Keratinocyte (primary cell): ENCODE measurements around the gene NCAPD3. TPM values are rescaled to one million over a fixed set of nuclear protein-coding genes. Genes with fewer than 3 reads are reported as not detected.

ENCODE experiments used
- DNase-seq: peaks from one replicate; pipeline ENCODE4 v3.0.0-alpha.2; 2011; ENCODE audit warnings: low read depth, missing footprints, low spot score
- FAIRE-seq: peaks from 2 replicates; lab custom pipeline; 2011; peaks lifted over from hg19 to GRCh38; lab: Jason Lieb, UNC
- H2AFZ ChIP-seq: 2 replicates; pipeline ENCODE4 v1.6.0; 2012; ENCODE audit warnings: low read length, control low read depth, inconsistent platforms; ENCODE audit not compliant: control insufficient read depth
- H3K27ac ChIP-seq: 2 replicates; pipeline ENCODE4 v1.5.1; 2011; ENCODE audit warnings: low read length; ENCODE audit not compliant: control insufficient read depth, insufficient read depth
- H3K27me3 ChIP-seq: 3 replicates; pipeline ENCODE4 v1.6.0; 2011; ENCODE audit warnings: low read length; ENCODE audit not compliant: control insufficient read depth, insufficient read depth; ENCODE audit errors: extremely low read depth
- H3K36me3 ChIP-seq, 2 experiments: 2 replicates in 1 of 2; 3 replicates in 1 of 2; pipeline ENCODE4 v1.5.1; 2011; ENCODE audit warnings: low read length in 2 of 2, mild to moderate bottlenecking in 1 of 2; ENCODE audit not compliant: control insufficient read depth in 2 of 2, insufficient read depth in 2 of 2; ENCODE audit errors: extremely low read depth in 1 of 2
- H3K4me1 ChIP-seq: 3 replicates; pipeline ENCODE4 v1.5.1; 2011; ENCODE audit warnings: low read length; ENCODE audit not compliant: control insufficient read depth, insufficient read depth; ENCODE audit errors: extremely low read depth
- H3K4me2 ChIP-seq: 3 replicates; pipeline ENCODE4 v1.6.0; 2011; ENCODE audit warnings: low read depth, low read length; ENCODE audit not compliant: control insufficient read depth, insufficient read depth; ENCODE audit errors: extremely low read depth
- H3K4me3 ChIP-seq, 3 experiments: fragments of 200-600 bp in 1 of 3; sonication (generic) in 1 of 3; 2 replicates in 2 of 3; 3 replicates in 1 of 3; pipeline ENCODE4 v1.5.1; 2011 to 2016; ENCODE audit warnings: low read length in 3 of 3, mild to moderate bottlenecking in 3 of 3, control low read depth in 2 of 3, inconsistent platforms in 1 of 3, low read depth in 1 of 3, mixed read lengths in 1 of 3, mixed run types in 1 of 3, moderate library complexity in 1 of 3; ENCODE audit not compliant: control insufficient read depth in 2 of 3, insufficient read depth in 2 of 3; ENCODE audit errors: extremely low read depth in 1 of 3
- H3K79me2 ChIP-seq: 2 replicates; pipeline ENCODE4 v1.6.0; 2012; ENCODE audit warnings: low read length; ENCODE audit not compliant: control insufficient read depth, insufficient read depth
- H3K9ac ChIP-seq: 3 replicates; pipeline ENCODE4 v1.6.0; 2011; ENCODE audit warnings: low read length; ENCODE audit not compliant: control insufficient read depth, insufficient read depth; ENCODE audit errors: extremely low read depth
- H3K9me1 ChIP-seq: 3 replicates; pipeline ENCODE4 v1.6.0; 2011; ENCODE audit warnings: low read length; ENCODE audit not compliant: control insufficient read depth, insufficient read depth; ENCODE audit errors: extremely low read depth
- H3K9me3 ChIP-seq: 2 replicates; pipeline ENCODE4 v1.5.1; 2012; ENCODE audit warnings: low read depth, low read length; ENCODE audit not compliant: control insufficient read depth
- H4K20me1 ChIP-seq: 3 replicates; pipeline ENCODE4 v1.6.0; 2011; ENCODE audit warnings: low read length; ENCODE audit not compliant: control insufficient read depth, insufficient read depth; ENCODE audit errors: extremely low read depth
- CTCF ChIP-seq, 3 experiments: IDR thresholded peaks in 1 of 3; conservative IDR thresholded peaks in 1 of 3; optimal IDR thresholded peaks in 1 of 3; 2 replicates in 2 of 3; 3 replicates in 1 of 3; pipeline versions ENCODE3 to v1.5.1; 2011; ENCODE audit warnings: low read length in 3 of 3, mild to moderate bottlenecking in 3 of 3, moderate library complexity in 2 of 3, control low read depth in 1 of 3, inconsistent platforms in 1 of 3; ENCODE audit not compliant: insufficient read depth in 2 of 3; ENCODE audit errors: extremely low read depth in 1 of 3
- EZH2 ChIP-seq: IDR thresholded peaks from one replicate; pipeline ENCODE4 v1.6.1; 2012; ENCODE audit warnings: inconsistent platforms, mild to moderate bottlenecking, low read length, moderate library complexity
- dilution Hi-C: fragments of 300-500 bp; cut with MboI; formaldehyde crosslinking; loops from one replicate; pipeline ENCODE4 v1.7.0; 2020; ENCODE audit warnings: low sequenced_read_pairs; ENCODE audit not compliant: extremely low pct_ligation_motif_present
- polyA plus RNA-seq, 5 experiments: library from polyadenylated mRNA; depleted of rRNA in 3 of 5; stranded (reverse) in 3 of 5; stranded (forward) in 1 of 5; unstranded in 1 of 5; fragments of >200 nt; gene quantifications; 1 replicate in 1 of 5; 2 replicates in 3 of 5; 3 replicates in 1 of 5; pipeline versions ENCODE4 v1.2.1 to v1.2.3, GENCODE V29; 2011 to 2012; ENCODE audit warnings: missing spikeins in 2 of 5, low read depth in 1 of 5, low replicate concordance in 1 of 5

NCAPD3 gene
- polyA plus RNA-seq, 1 donor (not counting 4 experiments of a cell fraction or from before 2014, with no cell fraction given) = 23.0 TPM

- H4K20me1 ChIP-seq = no peaks in the 10 kb centered on the region
- TF ChIP-seq CTCF (optimal IDR thresholded peaks at IDR 0.05 in 1 of 3, IDR thresholded peaks at IDR 0.05 in 1 of 3, conservative IDR thresholded peaks at IDR 0.05 in 1 of 3; ENCODE audit: extremely low read depth in 1 of 3, insufficient read depth in 2 of 3, low read length in 3 of 3) (no peak), EZH2 (no peak)
- H3K4me2 ChIP-seq = peak overlapping the region; percentile 58
- no peaks in the 10 kb centered on the region for H3K27me3 ChIP-seq
- peaks cover 7% of the 10 kb centered on the region for H3K4me1 ChIP-seq
- no peak overlapping the region for H2AFZ ChIP-seq
- peak overlapping the region; percentile 74 for H3K9ac ChIP-seq
- H3K4me3 ChIP-seq = peak overlapping the region in 2 of 3 experiments; percentile 59 to 67
- H3K9me3 ChIP-seq = no peaks in the 10 kb centered on the region
- peaks cover 11 to 15% of the 10 kb centered on the region in 2 experiments for H3K36me3 ChIP-seq
- DNase-seq = no peak
- no peak overlapping the region for H3K27ac ChIP-seq
- peaks cover 17% of the 10 kb centered on the region for H3K79me2 ChIP-seq
- peaks cover 2% of the 10 kb centered on the region for H3K9me1 ChIP-seq
- no peak for FAIRE-seq
- dilution Hi-C loops = no loop called here
These were observed 30.8 kb upstream of the NCAPD3 start for GRCh38 chr11:134254433-134255183.

GRCh38 chr11:134253188-134253993 lies 29.6 kb upstream of the NCAPD3 start, which contains the start of the genes ACAD8 and THYN1:
ACAD8 (plus strand) TSS chr11:134253568; CDS start chr11:134253601, 33 bp downstream.
THYN1 (minus strand) TSS chr11:134253352; CDS start chr11:134252882, 470 bp downstream.
- peaks cover 8% of the 10 kb centered on the region in 2 experiments for H3K36me3 ChIP-seq
- H3K79me2 ChIP-seq = peaks cover 17% of the 10 kb centered on the region
- peak within 1 kb of the TSS; percentile 67 to 91 (median 74) for H3K4me3 ChIP-seq
- TF ChIP-seq EZH2 (no peak), CTCF (optimal IDR thresholded peaks at IDR 0.05 in 1 of 3, IDR thresholded peaks at IDR 0.05 in 1 of 3, conservative IDR thresholded peaks at IDR 0.05 in 1 of 3; ENCODE audit: extremely low read depth in 1 of 3, insufficient read depth in 2 of 3, low read length in 3 of 3) (peak in 1 of 3 experiments; percentile 19)
- no peak for FAIRE-seq
- H3K9me1 ChIP-seq = peaks cover 2% of the 10 kb centered on the region
- H3K4me1 ChIP-seq = peaks cover 7% of the 10 kb centered on the region
- H3K9me3 ChIP-seq = no peaks in the 10 kb centered on the region
- H3K27me3 ChIP-seq = no peaks in the 10 kb centered on the region
- H3K27ac ChIP-seq = peak within 1 kb of the TSS; percentile 25
- peak within 1 kb of the TSS; percentile 74 for H3K9ac ChIP-seq
- H4K20me1 ChIP-seq = no peaks in the 10 kb centered on the region
- H3K4me2 ChIP-seq = peak within 1 kb of the TSS; percentile 78
- dilution Hi-C loops = no loop called here
- H2AFZ ChIP-seq = peak within 1 kb of the TSS; percentile 66
- DNase-seq = peak; percentile 82
